GM13976 (cell line): ENCODE results near the gene SEC22A.

Experiments
- DNase-seq: peaks from one replicate; pipeline ENCODE4 v3.0.0; 2012; ENCODE audit warnings: low spot score
- in situ Hi-C: fragments of 300-500 bp; cut with MboI; formaldehyde crosslinking; loops from one replicate; pipeline ENCODE4 v1.12.0; 2022; ENCODE audit warnings: low sequenced_read_pairs, mixed read lengths, inconsistent platforms; ENCODE audit not compliant: unreplicated experiment
- TF ChIP-seq, protein P1 (sequence below): IDR thresholded peaks from 2 replicates; pipeline ENCODE4 v1.5.1; 2012; ENCODE audit warnings: borderline replicate concordance, mild to moderate bottlenecking; ENCODE audit not compliant: insufficient read depth; ENCODE audit errors: extremely low read depth, missing control alignments, control extremely low read depth

Gene SEC22A

DNA sequence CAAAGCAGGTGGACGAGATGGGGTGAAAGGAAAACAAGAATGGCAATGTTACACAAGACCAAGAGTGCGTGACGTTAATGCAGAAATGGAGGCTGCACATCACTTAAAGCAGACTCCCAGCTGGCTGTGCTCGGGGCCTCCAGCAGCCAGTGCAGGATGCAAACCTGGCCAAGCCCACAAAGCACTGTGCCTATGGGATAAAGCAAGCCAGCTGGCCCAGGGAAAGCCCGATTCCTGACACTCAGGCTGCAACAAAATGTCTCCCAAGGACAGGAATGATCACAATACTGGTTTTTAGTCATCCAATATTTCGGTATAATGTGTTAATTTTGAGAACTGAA is 86.2 kb downstream of the SEC22A start:
- TF ChIP-seq, protein P1, sequence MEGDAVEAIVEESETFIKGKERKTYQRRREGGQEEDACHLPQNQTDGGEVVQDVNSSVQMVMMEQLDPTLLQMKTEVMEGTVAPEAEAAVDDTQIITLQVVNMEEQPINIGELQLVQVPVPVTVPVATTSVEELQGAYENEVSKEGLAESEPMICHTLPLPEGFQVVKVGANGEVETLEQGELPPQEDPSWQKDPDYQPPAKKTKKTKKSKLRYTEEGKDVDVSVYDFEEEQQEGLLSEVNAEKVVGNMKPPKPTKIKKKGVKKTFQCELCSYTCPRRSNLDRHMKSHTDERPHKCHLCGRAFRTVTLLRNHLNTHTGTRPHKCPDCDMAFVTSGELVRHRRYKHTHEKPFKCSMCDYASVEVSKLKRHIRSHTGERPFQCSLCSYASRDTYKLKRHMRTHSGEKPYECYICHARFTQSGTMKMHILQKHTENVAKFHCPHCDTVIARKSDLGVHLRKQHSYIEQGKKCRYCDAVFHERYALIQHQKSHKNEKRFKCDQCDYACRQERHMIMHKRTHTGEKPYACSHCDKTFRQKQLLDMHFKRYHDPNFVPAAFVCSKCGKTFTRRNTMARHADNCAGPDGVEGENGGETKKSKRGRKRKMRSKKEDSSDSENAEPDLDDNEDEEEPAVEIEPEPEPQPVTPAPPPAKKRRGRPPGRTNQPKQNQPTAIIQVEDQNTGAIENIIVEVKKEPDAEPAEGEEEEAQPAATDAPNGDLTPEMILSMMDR = no peak
- in situ Hi-C loops = no loop called here
- no peak for DNase-seq

DNA sequence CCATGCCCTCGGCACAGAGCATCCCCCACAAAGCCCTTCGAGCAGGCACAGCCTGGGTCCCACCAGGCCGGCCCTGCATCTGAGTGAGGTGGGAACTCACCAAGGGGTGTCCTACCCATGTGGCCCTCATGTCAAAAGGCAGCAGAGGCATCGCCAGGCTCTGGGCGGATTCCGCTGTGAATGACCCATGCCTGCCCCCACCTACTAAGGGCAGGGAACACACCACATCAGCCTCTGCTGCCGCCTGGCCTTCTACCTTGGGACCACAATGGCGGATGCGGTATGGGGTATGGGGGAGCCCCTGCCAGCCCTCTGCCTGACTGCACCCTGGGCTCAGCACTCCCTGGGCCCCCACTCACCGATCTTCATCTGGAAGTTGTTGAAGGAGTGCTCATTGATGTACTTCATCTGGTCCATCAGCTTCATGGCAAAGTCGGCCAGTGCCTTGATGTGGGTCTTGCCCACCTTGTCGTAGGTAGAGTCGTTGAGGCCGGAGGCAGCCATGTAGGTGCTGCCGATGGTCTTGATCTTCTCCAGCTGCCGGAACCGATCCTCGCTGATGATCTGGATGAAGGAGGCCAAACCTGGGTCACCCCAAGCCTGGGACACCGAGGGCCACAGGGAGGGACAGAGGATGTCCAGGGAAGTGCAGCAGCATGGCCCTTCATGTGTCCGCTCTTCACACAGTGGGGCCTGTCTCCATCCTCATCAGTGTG is 87.8 kb downstream of the SEC22A start:
- DNase-seq = no peak
- in situ Hi-C loops = no loop called here
- TF ChIP-seq, protein P1 = no peak

DNA sequence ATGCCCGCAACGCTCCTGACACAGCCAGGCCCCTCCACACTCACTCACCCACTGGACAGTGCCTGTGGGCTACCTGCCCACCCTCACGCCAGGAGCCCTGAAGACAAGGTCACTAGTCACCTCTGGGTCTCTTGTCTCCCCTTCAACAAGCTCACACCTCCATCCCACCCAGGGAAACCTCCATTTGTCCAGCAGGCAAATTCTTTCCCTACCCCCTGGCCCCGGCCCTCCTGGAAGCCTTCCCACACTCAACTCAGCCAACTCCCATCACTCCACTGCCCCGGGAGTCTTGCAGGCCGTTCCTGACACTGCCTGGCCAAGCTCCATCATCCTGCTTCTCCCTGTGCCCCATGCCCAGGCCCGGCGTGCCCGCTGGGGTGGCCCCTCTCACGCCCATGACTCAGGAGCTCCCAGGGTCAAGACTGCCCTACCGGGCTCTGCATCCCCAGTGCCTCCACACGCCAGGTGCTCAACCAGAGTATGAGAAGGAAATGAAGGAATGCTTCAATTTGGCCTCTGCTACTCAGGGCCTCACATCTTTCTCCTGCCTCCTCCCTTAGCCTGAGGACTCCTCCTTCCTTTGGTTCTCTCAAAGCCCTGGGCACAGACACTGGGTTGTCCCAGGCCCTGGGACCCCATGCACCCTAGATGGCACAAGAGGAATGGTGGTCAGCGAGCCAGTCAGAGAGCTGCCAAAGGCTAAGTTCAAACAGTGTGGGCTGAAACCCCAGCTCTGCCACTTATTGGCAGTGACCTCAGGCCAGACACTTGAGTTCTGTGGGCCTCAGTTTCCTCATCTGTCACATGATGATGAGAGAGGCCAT is 88.6 kb downstream of the SEC22A start:
- TF ChIP-seq, protein P1 = no peak
- no peak for DNase-seq
- in situ Hi-C loops = no loop called here

DNA sequence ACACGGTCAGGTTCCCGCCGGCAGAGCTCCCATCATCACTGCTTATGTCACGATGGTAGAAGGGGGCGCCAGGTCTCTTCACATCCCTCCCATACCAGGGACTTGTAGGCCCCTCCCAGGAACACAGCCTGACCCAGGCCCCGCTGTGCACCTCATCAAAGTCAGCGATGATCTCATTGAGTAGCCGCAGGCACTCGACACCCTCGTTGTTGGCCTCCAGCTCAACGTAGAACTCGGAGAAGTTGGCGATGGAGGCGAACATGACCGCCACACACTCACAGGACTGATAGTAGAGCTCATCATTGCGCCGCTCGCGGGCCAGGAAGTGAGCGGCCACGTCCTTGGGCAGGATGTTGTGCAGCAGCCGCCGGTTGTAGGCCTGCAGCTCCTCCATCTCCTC is 89.2 kb downstream of the SEC22A start:
- TF ChIP-seq, protein P1 = no peak
- no peak for DNase-seq
- in situ Hi-C loops = no loop called here

DNA sequence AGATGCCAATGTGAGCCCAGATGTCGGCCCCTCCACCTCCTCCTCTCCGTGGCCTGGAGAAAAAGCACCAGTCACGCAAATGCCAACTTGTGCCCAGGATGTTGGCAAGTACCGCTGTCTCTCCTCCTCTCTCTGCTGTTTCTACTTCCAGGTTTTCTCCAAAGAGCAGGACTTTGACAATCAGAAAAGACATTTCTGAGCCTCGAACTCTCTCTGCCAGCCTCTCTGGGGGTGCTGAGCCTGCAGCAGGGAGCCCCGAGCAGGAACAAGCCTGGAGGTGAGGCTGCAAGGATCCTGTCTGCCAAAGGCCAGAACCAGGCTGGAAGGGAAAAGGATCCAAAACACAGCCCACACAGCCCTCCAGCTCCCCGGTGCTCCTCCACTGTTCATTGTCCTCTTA is 89.7 kb downstream of the SEC22A start:
- DNase-seq = no peak
- in situ Hi-C loops = no loop called here
- TF ChIP-seq, protein P1 = no peak

DNA sequence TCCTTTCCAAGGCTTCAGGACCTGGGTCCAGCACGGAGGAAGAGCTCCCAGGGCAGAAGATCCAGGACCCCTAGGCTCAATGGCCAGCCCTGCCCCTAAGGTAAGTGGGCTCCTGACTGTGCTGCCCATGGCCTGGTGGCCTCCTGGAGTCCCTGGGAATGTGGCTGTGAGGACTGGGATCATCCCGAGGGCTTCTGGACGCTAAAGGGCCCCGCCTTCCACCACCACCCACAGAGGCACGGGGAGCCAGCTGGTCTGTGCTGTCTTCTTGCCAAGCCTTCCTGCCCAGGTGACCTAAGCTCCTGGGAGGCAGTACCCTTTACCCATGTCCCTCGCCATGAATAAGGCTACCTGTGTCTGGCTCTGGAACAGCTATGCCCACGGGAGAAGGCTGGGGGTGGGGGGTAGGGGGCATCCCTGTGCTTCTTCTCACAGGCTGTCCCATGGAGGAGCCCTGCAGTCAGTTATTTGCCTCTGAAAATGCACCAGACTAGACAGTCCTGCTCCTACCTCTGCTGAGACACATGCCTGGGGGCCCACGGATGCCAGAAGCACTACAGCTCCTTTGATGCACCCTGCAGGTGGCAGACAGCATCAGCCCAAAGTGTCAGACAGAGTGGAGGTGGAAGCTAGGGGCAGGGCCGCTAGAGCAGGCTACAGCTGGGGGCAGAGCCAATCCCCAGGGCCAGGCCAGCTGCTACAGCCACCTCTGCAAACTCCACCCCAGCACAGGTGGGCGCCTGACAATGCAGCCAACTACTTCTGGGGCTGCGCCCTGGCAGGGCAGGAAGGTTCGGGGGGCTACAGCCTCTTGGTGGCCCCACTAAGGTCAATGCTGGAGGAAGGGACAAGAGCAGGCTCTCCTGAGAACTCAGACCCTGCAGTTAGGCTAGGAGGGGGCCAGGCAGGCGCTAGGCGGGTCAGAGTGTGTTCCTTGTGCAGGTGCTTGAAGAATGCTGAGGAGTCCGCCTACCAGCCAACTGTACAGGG is 90.9 kb downstream of the SEC22A start:
- TF ChIP-seq, protein P1 = no peak
- in situ Hi-C loops = no loop called here
- DNase-seq = no peak
